HG03103 (cell line): ENCODE data around the gene SCAP.
"Not testable (repeated sequence)": the region's sequence is repeated elsewhere in the genome, so short reads cannot be mapped to it uniquely, and the experiment has no call there.

Experiments
- ATAC-seq: cut with Tn5 transposase; IDR thresholded peaks from one replicate; pipeline ENCODE4 v1.9.1; 2021; ENCODE audit warnings: low read depth; ENCODE audit not compliant: unreplicated experiment

The SCAP gene

GRCh38 chr3:47482366-47482765, 6.6 kb upstream of the SCAP start:
- ATAC-seq = no peak

DNA sequence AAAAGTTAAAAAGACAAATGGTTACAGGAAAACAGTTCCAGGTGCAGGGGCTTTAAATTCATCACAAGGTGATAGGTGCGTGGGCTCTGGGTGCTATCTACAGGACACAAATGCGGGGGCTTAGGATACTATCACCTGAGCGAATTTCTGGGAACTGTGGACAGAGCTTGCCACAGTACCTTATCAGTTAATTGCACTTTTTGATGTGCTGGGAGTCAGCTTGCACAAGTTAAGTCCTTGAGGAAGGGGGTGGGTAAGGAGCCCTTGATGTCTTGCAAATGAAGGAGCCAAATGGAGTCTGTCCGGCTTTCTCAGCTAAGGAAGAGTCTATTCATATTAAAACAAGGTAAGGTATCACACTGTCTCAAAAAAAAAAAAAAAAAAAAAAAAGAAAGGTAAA, 6.0 kb upstream of the SCAP start:
- ATAC-seq = not testable (repeated sequence)

DNA sequence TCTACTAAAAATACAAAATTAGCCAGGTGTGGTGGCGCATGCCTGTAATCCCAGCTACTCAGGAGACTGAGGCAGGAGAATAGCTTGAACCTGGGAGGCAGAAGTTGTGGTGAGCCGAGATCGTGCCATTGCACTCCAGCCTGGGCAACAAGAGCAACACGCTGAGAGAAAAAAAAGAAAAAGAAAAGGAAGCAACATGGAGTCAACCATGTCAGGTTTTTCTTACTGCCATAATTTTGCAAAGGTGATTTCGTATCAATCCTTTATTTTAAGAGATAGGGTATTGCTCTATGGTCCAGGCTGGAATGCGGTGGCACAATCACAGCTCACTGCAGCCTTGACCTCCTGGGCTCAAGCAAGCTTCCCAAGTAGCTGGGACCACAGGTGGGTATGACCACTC, 4.5 kb upstream of the SCAP start:
- ATAC-seq = not testable (repeated sequence)

- ATAC-seq = no peak
Observed at GRCh38 chr3:47479826-47480160, 4.1 kb upstream of the SCAP start.

GRCh38 chr3:47478022-47478421, 2.3 kb upstream of the SCAP start:
- no peak for ATAC-seq

DNA sequence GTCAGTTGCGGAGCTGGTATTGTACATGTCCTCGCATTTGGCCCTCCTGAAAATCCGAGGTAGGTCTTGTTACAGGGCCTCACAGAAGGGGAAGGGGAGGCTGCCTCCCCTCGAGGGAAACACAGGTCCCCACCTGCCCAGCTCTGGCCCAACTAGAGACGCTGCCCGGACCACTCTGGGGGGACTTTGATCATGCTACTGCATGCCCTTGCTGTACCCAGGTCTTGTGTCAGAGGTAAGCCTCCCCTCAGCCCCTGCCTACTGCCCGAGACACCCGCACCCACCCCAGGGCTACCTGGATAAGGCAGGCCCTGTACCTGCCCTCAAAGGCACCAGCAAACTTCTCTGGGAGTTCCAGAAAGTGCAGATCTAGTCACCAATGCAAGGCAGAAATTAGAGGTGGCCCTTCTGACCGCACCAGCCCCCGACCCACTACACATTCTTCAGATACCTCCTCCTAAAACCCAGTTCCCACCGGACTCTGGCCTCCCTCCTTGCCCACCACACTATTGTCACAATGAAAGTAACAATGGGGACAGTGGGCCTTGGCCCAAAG, 981 bp upstream of the SCAP start:
- ATAC-seq = no peak

- ATAC-seq = no peak
Observed at GRCh38 chr3:47476330-47476626, 537 bp upstream of the SCAP start.

GRCh38 chr3:47475029-47475569, 642 bp downstream of the SCAP start:
- no peak for ATAC-seq

- ATAC-seq = no peak
Observed at GRCh38 chr3:47473391-47473790, 2.4 kb downstream of the SCAP start.

DNA sequence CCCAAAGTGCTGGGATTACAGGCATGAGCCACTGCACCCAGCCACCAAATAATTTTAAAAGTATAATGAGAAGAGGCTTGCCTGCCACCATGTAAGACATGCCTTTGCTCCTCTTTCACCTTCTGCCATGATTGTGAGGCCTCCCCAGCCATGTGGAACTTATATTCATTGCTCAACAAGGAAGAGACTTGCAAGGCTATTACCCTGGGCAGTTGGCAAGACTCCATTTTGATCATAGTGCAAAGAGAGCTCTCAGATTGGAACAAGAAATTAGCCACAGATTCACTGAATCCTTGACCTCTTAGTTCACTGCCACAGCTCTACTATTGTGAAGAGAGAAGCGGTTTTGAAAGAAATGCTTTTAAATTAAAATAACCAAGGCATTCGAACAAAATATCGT, 6.1 kb downstream of the SCAP start:
- ATAC-seq = no peak

DNA sequence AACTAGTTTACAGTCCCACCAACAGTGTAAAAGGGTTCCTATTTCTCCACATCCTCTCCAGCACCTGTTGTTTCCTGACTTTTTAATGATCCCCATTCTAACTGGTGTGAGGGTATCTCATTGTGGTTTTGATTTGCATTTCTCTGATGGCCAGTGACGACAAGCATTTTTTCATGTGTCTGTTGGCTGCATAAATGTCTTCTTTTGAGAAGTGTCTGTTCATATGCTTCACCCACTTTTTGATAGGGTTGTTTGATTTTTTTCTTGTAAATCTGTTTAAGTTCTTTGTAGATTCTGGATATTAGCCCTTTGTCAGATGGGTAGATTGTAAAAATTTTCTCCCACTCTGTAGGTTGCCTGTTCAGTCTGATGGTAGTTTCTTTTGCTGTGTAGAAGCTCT, 7.4 kb downstream of the SCAP start:
- ATAC-seq = not testable (repeated sequence)

DNA sequence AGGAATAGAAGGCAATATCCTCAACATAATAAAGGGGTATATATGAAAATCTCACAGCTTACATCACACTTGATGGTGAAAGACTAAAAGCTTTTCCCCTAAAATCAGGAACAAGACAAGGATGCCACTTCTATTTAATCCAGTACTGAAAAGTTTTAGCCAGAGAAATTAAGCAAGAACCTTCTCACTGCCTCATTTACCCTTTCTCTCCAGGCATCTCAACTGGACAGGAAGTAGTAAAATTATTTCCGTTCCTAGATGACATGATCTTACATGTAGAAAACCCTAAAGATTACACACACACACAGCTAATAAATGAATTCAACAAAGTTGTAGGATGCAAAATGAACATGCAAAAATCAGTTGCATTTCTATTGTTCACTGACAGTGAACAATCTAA, 11.2 kb downstream of the SCAP start:
- ATAC-seq = no peak

DNA sequence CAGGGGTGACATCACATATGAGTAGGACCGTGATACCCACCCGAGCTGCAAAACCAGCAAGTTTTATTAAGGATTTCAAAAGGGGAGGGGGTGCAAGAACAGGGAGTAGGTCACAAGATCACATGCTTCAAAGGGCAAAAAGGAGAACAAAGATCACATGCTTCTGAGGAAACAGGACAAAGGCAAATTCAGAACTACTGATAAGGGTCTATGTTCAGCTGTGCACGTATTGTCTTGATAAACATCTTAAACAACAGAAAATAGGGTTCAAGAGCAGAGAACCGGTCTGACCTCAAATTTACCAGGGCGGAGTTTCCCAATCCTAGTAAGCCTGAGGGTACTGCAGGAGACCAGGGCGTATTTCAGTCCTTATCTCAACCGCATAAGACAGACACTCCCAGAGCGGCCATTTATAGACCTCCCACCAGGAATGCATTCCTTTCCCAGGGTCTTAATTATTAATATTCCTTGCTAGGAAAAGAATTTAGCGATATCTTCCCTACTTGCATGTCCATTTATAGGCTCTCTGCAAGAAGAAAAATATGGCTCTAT, 16.1 kb downstream of the SCAP start:
- ATAC-seq = not testable (repeated sequence)

GRCh38 chr3:47456984-47457383, 18.8 kb downstream of the SCAP start:
- ATAC-seq = no peak

GRCh38 chr3:47455806-47456452, 19.8 kb downstream of the SCAP start:
- no peak for ATAC-seq

GRCh38 chr3:47452453-47453215, 23.1 kb downstream of the SCAP start:
- no peak for ATAC-seq

DNA sequence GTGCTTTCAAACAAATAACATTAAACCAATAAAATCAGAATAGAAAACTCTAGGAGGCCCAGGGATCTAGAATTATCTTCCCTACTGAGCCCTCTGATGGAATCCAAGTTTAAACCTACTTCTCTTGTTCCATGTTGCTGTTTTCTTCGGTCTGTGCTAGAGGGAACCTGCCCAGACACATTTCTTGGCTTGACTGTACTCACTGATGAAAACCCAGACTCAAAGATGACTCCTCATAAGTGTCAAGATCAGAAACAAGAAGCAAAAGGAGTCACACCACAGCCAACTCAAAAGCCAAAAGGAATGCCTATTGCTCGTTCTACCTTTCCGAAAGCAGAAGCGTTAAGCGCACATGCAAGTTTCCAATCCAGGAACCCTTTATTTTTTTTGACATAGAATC, 31.6 kb downstream of the SCAP start:
- ATAC-seq = no peak

DNA sequence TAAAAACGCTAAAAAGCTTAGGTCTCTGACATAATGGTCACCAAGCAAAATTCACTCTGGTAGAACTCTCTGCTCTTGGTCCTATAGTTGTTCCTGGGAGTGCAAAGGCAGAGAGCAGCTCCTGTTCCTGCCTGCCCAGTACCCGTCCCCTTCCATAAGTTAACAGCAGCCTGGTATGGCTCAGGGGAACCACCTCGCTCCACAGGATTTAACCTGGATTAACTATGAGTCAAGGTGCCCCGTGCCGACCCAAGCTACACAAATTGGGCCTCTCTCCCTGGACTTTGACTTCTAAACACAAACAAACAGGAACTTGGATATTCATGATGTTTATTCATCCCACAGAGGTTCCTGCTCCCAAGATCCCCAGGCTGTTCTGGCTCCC, 32.1 kb downstream of the SCAP start:
- ATAC-seq = no peak

- ATAC-seq = no peak
Observed at GRCh38 chr3:47441796-47442551, 33.8 kb downstream of the SCAP start.

GRCh38 chr3:47440131-47440530, 35.6 kb downstream of the SCAP start:
- ATAC-seq = no peak

GRCh38 chr3:47436180-47436579, 39.6 kb downstream of the SCAP start:
- no peak for ATAC-seq
